Fibroblast of peridontal ligament (primary cell): Measurements from ENCODE around the gene FZD4.
"Not testable (repeated sequence)": the region's sequence is repeated elsewhere in the genome, so short reads cannot be mapped to it uniquely, and the experiment has no call there.

ENCODE experiments used
- DNase-seq: peaks from one replicate; pipeline ENCODE4 v3.0.0-alpha.2; 2010; ENCODE audit errors: extremely low read depth

FZD4 gene

DNA sequence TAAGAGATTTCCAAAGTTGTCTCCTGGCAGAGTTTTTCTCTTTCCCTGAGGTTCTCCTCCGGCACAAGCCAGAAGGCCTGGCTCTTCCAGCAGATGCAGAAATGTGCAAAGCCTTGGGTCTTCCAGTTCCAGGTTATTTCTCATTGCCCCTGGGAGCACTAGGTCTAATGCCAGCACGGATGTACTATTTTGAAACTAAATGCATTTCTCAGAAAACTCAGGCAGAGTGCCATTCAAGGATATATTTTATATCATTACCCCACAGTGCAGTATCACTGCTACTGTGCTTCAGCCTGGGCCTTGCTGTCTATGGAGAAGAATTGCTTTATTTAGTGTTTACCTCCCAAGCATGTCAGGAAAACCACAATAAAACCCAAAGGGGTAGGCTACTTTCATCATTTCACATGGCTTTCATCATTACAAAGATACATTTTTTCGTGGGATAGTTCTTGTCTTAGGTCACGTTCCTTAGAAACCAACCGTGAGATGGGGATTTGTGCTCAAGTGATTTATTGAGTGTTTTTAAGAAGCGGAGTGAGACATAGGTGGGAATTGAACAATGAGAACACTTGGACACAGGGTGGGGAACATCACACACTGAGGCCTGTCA is 22.4 kb upstream of the FZD4 start:
- peak; percentile 42 for DNase-seq

DNA sequence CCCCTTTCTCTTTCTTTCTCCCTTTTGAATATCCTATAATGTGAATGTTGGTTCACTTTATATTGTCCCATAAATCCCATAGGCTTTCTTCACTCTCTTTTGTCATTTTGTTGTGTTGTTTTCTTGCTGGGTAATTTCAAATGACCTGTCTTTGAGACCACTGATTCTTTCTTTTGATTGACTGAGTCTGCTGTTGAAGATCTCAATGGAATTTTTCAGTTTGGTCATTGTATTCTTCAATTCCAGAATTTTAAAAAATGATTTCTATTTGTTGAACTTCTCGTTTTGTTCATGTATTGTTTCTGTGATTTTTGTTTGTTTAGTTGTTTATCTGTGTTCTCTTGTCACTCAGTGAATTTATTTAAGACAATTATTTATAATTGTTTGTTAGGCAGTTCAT is 17.5 kb upstream of the FZD4 start:
- DNase-seq: no peak

DNA sequence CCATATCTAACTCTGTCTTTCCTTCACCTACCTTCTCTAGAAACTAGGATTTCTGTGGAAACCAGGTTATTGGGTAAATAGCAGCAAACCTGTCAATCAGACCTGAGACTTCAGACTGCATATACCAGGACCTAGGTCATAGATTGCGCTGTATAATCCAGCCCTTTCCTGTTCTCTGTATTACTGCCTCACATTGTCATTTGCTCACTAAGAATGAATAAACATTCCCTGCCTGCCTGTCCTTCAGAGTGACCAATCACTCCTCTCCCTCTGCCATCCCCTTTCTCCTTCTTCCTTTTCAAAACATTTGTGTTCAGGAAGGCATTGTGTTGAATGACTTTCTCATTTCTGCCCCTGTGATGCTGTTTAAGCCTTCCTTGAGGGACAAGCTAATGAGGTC is 14.1 kb upstream of the FZD4 start:
- no peak for DNase-seq

DNA sequence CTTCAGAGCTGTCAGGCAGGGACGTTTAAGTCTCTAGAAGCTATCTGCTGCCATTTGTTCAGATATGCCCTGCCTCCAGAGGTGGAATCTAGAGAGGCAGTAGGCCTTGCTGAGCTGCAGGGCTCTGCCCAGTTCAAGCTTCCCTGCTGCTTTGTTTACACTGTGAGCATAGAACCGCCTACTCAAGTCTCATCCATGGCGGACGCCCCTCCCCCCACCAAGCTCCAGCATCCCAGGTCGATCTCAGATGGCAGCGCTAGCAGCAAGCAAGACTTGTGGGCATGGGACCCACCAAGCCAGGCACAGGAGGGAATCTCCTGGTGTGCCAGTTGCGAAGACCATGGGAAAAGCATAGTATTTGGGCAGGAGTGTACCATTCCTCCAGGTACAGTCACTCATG is 12.4 kb upstream of the FZD4 start:
- DNase-seq: not testable (repeated sequence)

DNA sequence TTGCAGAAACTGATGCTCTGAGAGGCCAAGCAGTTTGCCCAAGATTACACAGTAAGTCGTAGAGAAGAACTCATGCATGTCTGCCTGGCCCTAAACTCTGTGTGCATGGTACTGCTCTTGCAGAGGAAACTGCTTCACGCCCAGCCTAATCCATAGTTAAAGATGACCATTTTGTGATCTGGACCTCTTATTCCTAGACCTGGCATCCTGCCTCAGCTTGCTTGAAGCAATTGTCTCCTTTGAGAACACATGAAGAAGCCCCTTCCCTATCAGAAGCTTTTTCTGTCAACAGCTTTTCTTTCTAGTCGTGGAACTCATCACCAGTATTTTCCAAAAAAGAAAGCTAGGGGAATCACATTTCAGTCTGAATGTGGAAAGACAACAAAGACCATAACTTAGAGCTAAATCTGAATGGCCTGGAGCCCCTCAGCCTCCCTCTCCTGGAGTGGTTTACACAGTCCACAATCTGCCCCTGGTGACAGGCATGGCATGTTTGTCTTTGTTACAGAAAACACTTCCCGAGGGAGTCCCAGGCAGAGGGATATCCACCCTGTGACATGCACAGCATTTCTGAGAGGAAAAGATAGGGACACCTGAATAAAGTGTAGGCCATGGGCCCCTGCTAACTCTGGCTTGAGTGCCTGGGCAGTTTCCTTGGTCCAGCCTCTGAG is 2.9 kb upstream of the FZD4 start:
- no peak for DNase-seq

DNA sequence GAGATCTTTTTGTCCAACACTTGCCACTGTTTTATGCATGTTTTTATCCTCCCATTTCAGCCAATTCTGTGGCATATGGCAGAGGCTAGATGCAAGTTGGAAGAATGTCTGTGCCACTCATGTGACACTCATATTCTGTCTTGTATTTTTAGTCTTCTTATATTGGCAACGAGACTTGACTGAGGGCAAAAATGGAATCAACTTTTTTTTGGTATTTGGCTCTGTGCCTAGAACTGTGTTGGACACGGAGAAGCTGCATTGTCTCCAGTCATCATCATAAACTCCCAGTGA is 1.7 kb upstream of the FZD4 start:
- no peak for DNase-seq

DNA sequence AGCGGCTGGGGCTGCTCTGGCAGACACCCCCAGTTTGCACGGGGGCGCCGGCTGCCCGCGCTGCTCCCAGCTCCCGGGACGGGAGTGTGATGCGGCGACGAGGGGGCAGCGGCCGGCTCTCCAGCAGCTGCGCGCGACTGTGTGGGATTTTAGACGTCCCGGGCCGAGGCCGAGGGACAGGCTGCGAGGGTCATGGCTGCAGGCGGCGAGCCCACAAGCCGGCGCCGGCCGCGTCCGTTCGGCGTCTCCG is 159 bp downstream of the FZD4 start:
- DNase-seq: no peak

DNA sequence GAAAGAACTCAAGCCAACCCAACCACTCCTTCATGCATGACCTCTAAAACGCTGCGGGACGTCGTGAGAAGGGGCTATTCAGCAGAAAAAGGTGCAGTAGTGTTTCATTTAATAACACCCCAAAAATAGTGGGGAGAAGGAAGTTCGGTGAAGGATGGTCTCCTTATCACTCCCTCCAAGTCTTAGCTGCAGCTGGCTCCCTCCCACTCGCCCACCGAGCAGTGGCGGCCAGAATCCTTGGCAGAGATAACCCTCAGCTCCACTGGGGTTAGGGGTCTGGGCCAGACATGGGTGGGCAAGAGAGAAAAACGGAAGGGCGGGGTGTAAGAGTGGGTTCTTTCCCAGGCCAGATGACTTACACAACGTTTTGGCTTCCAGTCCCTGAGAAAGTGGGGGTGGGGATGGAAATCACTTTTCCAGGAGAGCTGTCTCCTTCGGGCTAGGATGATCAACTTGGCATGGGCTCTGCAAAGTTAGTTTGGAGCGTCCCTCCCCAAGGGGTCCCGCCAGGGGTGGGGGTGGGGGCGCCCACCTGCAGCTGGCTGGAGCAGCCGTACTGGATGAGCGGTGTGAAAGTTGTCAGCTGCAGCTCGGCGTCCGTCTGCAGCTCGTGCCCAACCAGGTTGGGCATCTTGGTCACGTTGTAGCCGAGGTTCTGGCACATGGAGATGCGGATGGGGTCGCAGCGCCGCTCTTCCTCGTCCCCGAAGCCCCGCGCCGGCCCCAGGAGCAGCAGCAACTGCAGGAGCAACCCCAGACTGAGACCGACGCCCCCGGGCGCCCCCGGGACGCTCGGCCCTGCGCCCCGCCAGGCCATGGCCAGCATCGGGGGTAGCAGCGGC is 705 bp downstream of the FZD4 start:
- DNase-seq: no peak

DNA sequence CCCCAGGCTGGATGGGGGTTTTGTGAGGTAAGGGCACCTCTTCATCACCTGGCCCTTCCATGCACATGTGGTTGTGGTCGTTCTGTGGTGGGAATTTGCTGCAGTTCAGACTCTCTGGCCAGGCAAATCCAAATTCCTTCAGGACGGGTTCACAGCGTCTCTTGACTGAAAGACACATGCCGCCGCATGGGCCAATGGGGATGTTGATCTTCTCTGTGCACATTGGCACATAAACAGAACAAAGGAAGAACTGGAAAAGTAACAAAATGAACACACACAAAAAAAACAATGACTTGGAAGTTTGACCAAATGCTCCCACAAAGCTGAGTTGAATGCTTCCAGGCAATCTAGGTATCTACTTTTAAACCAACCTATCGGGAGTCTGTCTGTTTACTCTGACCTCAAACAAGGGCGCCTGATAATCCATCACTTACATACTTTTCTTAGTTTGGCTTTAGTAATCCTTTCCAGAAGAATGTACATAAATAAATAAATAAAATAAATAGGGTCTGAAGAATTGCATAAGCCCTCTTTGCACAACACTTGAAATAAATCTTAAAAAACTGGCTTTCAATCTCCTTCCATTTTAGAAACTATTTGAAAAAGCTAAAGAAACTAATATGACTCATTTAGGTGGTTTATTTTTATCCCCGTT is 2.8 kb downstream of the FZD4 start:
- DNase-seq: peak; percentile 50

DNA sequence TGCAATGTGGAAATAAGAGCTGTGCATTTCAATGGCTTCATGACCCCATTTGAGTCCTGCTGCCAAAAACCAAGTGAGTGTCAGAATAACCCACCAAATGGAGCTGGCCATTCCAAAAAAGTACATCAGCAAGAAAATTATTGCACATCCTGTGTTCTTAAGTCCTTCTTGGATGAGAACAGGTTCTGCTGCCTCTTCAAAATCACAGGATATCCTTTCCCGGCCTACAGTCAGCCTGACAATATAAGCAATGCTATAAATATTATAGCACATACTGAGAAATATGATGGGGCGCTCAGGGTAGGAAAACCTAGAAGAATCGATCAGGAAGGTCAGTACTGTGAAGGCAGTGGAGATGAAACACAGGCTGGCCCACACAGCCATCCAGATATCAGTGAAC is 3.5 kb downstream of the FZD4 start:
- no peak for DNase-seq

DNA sequence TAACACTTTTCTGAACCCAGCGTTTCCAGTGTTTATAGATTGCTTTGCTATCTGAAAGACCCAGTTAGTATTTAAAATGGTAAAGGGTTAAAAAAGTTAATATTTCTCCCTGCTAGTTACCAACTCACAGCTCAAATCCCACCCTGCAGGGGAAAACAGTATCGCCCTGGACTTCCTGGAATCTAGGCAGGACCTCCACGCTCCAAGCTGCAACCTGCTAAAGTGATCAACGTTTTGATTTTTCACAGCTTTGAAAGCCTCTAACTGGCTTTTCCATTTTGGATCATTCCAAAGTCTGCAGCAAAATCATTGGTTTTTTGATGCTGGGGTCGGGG is 4.6 kb downstream of the FZD4 start:
- no peak for DNase-seq

DNA sequence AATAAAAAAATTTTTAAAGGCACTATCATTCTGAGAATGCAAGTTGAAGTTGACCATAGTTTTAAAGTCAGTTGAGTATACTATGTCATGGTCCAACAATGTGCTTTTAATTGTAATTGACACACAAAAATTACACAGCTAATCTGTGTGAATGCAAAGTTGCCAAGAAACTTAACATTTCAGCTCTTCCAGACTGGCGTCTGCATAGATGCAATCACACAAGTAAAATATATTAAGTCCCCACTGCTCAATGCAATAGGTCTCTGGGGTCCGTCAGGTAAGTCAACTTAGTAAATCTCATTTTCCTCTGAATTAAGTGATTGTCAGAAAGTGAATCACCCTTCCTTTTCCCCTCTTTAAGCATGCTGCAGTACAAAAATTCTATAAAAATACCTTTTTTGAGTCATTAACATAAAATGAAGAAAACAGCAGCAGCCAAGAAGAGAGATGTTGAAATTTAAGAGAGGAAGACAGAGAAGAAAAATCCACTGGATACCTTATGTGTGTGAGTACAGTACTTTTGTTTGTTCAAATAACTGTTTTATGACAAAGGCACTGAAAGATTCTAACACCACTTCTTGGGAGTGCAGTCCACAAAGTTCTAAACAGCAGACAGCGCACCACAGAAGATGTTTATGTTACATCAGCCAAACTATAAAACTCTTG is 5.1 kb downstream of the FZD4 start:
- peak; percentile 59 for DNase-seq

DNA sequence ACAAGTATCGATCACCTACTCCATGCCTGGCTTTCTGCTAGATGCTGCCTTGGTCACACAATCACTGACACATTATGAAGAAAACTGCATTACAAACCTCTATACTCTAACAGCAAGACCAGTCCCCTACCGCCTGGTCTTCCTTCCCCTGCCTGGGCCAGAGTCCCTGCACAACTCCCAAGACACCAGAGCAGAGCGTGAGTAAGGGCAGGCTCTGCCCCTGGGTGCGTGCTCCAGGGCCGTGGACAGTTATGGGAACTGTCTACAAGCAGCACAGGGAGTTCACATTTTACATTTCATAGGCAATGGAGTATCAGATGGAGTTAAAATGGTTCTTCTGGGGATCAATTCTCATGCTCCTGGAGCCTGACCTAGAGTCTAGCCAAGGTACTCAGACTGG is 6.5 kb downstream of the FZD4 start:
- DNase-seq: no peak

DNA sequence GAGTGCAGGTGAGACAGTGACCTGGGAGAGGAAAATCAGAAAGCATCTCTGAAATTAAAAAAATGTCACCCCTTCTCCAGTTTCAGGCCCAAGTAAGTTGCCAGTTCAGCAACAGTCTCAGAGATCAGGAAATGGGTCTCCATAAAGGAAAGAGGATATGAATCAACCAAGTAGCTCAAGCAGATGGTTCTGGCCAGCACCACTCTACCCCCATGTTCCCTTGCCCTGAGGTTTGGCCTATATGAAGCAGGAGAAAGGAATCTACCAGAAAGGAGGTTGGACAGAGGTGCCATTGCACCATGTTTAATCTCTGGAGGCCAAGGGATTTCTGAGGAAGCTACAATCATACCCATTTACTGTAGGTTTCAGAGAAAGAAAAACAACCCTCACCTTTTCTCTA is 7.7 kb downstream of the FZD4 start:
- DNase-seq: peak; percentile 40

DNA sequence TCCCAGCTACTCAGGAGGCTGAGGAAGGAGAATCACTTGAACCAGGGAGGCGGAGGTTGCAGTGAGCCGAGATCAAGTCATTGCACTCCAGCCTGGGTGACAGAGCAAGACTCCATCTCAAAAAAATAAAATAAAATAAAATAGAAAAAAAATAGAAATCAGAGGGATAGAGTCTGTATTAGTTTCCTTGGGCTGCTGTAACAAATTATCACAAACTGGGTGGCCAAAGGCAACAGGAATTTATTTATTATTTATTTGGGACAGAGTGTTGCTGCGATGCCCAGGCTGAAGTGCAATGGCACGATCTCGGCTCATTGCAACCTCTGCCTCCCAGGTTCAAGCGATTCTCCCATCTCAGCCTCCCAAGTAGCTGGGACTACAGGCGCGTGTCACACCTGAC is 11.7 kb downstream of the FZD4 start:
- DNase-seq: not testable (repeated sequence)

DNA sequence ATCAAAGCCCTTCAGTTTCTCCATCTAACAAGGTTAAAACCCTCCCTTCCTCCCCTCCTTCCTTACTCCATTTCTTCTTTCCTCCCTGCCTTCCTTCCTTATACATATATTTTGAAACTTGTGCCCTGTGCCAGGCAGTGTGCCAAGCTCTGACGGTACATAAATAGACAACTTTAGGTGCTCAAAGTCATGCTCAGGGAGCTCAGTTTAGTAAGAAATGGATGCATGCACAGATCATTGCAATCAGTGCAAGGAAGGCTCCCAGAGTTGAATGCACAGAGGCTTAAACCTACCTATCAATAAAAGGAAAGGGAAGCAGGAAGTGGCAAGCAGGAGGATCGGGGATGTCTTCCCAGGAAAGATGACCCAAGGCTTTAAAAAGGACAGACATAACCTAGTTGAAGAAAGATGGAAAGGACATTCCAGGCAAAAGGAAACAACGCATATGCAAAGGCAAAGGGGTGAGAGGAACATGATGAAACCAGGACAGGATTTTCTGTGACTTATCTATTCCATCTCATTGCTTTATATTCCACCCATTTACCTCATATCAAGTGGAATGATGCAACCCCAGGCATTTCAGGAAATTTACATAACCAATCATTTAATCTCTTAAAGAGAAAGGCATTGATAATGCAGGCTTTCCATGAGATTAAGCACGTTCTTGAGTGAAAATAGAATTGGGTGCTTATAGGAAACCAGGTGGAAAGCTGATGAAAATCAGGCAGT is 13.2 kb downstream of the FZD4 start:
- no peak for DNase-seq

DNA sequence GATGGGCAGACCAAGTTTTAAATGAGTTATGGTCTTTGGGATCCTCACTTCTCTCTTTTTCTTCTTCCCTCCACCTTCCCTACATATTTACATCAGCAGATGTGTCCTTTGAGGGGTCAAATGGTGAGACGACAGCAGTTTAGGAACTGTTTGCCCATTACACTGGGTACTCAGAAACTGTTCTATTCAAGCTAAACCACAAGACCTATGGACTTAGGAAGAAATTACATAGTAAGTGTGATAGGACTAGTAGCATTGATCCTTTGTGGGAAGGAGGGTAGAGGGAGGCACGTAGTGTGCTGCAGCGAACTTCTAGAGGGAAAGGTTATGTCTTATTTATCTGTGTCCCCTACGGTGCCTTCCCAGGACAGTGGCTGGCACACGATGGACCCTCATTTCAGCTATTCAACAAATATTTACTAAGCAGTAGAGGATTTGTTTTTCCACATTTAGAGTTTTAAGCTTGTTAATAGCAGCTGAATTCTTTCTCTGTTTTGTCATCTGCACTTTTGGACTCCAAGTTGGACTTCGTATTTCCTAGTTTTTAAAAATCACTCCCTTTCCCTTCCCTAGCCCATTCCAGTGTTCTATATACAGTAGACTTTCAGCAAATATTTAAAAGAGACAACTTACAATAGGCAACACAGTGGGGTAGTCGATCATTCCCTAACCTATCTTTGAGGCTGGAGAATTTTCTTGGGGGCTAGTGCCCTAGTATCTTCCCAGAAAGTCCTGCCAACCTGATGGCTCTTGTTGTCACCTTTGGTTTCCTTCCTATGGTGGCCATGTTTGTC is 13.9 kb downstream of the FZD4 start:
- DNase-seq: no peak

DNA sequence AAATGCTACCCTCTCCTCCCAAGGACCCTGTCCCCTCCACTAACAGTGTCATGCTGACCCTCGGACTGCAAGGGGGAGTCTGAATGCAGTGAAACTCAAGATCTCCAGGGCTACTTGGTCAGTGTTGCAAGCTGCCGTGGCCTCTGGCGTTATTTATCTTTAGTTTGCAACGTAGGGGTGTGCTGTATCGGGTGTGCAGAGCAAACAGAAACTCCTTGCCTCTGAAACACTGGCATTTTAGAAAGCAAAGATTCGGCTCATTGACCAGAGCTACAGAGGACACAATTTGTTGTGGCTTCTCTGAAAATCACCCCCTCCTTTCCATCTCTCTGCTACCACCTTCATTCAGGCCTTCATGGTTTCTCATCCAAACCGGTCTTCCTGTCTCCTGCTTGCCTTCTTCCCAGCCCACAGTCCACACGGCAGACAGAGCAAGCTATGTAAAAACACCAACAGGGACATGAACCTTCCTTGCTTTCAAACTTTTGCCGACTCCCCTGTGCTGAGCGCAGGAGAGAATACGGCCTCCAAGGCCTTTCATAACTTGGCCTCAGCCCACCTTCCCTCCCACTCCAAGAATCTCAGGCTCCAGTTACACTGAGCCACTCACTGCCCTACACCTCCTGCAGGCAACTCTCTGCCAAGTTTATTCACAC is 14.9 kb downstream of the FZD4 start:
- DNase-seq: peak; percentile 77

DNA sequence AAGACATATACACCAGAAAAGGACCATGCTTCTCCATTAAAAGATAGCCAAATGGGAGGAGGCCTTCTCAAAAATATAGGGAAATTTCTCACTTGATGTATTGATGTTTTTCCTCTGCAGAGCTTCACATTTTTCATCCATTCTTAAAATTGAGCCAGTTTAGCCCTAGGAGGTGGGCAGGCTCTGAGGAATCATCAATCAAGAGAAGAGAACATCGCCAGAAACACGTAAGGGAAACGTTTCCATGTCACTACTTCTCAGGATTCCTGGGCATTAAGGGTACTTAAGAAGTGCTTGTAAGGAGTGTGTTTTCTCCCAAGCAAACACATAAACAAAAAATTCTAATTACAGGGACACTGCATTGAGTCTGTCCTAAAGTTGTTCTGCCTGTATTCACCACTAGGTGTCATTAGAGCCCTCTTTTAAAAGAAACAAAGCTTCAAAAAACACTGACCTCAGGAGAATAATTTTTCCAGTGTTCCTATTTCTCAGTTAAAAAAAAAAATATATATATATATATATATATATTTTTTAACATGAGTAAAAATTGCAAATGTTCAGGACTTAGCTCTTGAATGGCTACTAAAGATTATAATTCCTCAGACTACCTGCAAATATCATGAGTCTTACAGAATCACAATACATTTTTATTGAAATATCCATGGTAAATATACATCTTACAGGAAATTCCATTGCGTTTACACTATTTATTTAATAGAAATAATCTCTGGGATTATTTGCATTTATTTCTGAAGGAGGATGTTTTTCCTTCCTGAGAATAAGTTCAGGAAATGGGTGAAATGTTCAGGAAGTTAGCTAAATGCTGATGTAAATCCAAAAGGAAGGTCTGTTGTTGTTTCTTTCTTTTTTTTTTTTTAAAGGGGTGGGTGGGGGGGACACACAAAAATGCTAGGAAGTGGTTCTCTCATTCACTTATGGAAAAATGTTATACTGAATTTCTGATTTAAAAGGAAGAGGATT is 16.0 kb downstream of the FZD4 start:
- peak; percentile 83 for DNase-seq
